ENCODE measurements around the gene NKX2-3. TPM values are rescaled to one million over a fixed set of nuclear protein-coding genes. Genes with fewer than 3 reads are reported as not detected.

NKX2-3 gene
- total RNA-seq, 1 donor from 2014 or later: not detected

DNA sequence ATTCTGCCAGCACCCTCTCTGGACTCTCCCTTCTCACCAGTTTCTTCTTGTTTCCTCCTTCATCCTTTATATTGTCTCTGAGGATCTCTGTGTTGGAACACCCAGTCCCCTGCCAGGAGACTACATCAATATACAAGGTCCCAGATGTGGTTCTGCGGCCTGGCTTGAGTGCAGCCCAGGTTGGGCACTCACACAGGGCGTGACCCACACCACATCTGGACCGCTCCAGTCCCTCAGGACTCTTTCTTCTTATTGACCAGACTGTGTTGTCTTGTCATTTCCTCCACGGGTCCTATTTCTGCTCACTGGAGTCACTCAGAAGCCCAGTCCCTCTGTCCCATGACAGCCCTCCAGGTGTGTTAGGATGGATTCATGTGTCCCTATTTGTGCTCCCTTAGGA is 26.0 kb downstream of the NKX2-3 start:
- Mint-ChIP-seq H3K4me1 (ENCODE audit: low read depth) (peaks cover 9% of the 10 kb centered on the region), H3K36me3 (ENCODE audit: low read depth) (no peaks in the 10 kb centered on the region), H3K27me3 (ENCODE audit: insufficient read depth) (peaks cover 22% of the 10 kb centered on the region), H3K9me3 (no peaks in the 10 kb centered on the region), H3K4me3 (no peak overlapping the region), H3K27ac (no peak overlapping the region)
- intact Hi-C loops (cut with micrococcal nuclease): no loop called here
- DNase-seq (ENCODE audit: low spot score): no peak

DNA sequence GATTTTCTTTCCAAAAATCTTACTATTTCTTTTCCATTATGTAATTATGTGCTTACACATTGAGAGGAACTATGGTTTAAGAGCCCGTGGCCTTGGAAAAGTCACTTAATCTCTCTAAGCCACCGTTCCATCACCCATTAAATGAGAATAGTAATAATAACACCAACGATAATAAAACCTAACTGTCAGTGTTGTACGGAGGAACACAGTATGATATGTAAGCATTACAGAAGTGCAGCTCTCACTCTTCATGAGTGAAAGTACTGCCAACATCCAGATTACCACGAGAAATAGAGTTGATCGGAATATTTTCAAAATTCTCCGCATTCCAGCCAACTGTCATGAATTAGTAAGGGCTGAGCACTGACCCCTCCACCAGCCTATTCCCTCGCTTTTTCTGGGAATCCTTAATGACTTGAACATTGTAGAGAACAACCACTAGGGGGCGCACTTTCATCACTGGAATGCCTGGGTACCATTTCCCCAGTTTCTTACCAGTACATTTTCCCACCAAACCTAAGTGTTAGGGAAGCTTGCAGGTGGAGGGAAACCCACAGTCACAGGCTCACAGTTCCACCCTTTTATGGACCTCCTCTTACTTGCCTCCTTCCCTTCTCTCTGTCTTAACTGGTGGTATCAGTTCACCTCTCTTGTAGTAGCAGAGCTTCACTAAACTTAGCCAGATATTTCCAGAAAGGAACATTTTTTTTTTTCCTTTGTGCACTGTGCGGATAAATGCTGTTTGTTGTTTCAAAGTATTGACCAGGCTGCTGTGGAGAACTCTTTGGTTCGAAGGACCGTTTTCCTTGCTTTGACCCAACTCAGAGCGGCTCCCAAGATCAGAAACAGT is 27.8 kb downstream of the NKX2-3 start:
- H3K4me3 Mint-ChIP-seq: no peak overlapping the region
- H3K27ac Mint-ChIP-seq: no peak overlapping the region
- no peaks in the 10 kb centered on the region for H3K36me3 Mint-ChIP-seq (ENCODE audit: low read depth)
- no peaks in the 10 kb centered on the region for H3K9me3 Mint-ChIP-seq
- DNase-seq (ENCODE audit: low spot score): peak; percentile 17
- intact Hi-C loops (cut with micrococcal nuclease): loop anchor here (1.0 kb wide), 2 partner anchors 52 to 151 kb away; no protein-coding TSS in a partner anchor
- peaks cover 9% of the 10 kb centered on the region for H3K4me1 Mint-ChIP-seq (ENCODE audit: low read depth)
- peaks cover 14% of the 10 kb centered on the region for H3K27me3 Mint-ChIP-seq (ENCODE audit: insufficient read depth)

- H3K27me3 Mint-ChIP-seq (ENCODE audit: insufficient read depth): peaks cover 21% of the 10 kb centered on the region
- H3K4me3 Mint-ChIP-seq: no peak overlapping the region
- H3K36me3 Mint-ChIP-seq (ENCODE audit: low read depth): no peaks in the 10 kb centered on the region
- no peak overlapping the region for H3K27ac Mint-ChIP-seq
- DNase-seq (ENCODE audit: low spot score): no peak
- intact Hi-C loops (cut with micrococcal nuclease): no loop called here
- H3K9me3 Mint-ChIP-seq: no peaks in the 10 kb centered on the region
- no peaks in the 10 kb centered on the region for H3K4me1 Mint-ChIP-seq (ENCODE audit: low read depth)
These were observed 29.9 kb downstream of the NKX2-3 start for GRCh38 chr10:99562631-99563030.

DNA sequence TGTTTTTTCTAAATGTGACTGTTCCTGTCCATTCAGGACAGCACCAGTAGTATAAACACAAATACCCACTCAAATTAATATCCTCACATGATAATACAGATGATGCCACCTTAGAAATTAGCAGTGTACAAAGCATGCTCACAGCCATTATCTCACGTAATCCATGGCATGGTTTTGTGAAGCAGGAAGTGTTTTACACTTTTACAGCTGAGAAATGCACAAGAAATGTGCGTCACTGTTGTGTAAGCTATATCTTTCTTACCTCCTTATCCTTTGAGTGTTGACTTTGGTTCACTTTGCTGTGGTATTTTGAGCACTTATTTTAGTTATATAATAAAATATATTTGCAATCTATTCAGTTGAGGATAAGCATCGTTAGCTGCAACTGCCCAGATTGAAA is 31.6 kb downstream of the NKX2-3 start:
- Mint-ChIP-seq H3K27me3 (ENCODE audit: insufficient read depth) (peaks cover 26% of the 10 kb centered on the region), H3K9me3 (no peaks in the 10 kb centered on the region), H3K4me1 (ENCODE audit: low read depth) (no peaks in the 10 kb centered on the region), H3K4me3 (no peak overlapping the region), H3K27ac (no peak overlapping the region), H3K36me3 (ENCODE audit: low read depth) (no peaks in the 10 kb centered on the region)
- DNase-seq (ENCODE audit: low spot score): no peak
- intact Hi-C loops (cut with micrococcal nuclease): no loop called here

DNA sequence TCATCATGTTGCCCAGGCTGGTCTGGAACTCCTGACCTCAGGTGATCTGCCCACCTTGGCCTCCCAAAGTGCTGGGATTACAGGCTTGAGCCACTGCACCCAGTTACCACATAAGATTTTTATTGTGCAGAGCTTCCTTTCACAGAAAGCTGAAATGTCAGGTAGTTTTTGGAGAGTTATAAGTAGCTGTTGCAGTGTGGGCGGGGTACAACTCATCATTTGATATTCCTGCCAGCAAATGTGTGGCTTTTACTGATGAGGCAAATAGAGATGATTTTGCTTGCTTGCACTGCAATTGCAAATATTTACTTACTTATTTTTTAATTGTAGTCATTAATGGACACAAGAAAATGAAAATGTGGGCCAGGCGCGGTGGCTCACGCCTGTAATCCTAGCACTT is 32.4 kb downstream of the NKX2-3 start:
- no peak overlapping the region for H3K27ac Mint-ChIP-seq
- no peaks in the 10 kb centered on the region for H3K4me1 Mint-ChIP-seq (ENCODE audit: low read depth)
- H3K4me3 Mint-ChIP-seq: no peak overlapping the region
- H3K9me3 Mint-ChIP-seq: no peaks in the 10 kb centered on the region
- no peaks in the 10 kb centered on the region for H3K36me3 Mint-ChIP-seq (ENCODE audit: low read depth)
- intact Hi-C loops (cut with micrococcal nuclease): no loop called here
- H3K27me3 Mint-ChIP-seq (ENCODE audit: insufficient read depth): peaks cover 28% of the 10 kb centered on the region
- DNase-seq (ENCODE audit: low spot score): no peak

DNA sequence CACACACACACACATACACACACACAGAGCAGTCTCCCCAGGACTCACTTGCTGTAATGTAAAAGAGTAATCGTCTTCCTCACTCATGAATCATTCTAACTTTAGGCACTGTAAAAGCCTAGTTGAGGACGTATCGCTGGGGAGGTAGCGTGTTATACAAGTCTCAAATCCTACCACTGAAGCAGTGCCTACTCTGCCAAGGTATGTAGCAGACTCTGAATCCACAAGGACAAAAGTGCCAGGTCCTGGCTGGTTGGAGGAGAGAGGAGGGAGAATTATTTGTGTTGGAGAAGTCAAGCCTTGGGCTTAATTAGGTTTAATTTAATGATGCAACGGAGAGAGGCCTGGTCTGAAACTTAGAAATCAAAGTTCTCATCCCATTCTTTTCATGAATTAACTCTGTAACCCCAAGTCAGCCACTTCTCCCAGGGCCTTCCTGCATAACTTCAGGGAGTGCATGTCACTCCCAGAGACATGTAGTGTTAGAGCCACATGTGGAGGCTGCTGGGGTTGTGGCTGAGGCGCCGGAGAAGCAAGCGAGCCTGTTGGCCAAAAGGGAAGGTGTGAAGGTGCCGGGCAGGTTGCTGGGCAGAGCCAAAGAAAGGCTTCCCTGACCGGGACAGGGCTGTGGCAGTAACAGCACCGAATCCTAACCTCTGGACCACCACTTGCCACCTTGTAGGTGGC is 36.7 kb downstream of the NKX2-3 start:
- Mint-ChIP-seq H3K36me3 (ENCODE audit: low read depth) (no peaks in the 10 kb centered on the region), H3K27ac (no peak overlapping the region), H3K4me1 (ENCODE audit: low read depth) (no peaks in the 10 kb centered on the region), H3K27me3 (ENCODE audit: insufficient read depth) (peaks cover 20% of the 10 kb centered on the region), H3K9me3 (no peaks in the 10 kb centered on the region), H3K4me3 (no peak overlapping the region)
- no peak for DNase-seq (ENCODE audit: low spot score)
- intact Hi-C loops (cut with micrococcal nuclease): no loop called here

DNA sequence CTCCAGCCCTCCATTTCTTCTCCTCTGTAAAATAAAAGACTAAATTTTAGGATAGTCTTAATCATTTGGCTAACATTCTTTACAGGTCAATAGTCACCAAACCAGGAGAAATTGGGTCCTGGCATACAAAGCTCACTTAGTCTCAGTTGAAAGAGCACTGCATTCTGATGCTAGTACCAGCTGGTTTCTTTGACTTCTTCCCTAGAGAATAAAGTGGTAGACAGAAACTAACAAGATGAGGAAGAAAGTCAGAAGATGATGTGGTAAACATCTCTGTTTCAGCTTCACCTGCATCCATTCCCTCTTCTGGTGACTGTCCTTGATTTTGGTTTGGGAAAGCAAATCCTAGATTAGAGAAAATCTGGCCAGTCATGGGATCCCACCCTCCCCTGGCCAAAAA is 37.2 kb downstream of the NKX2-3 start:
- no peaks in the 10 kb centered on the region for H3K36me3 Mint-ChIP-seq (ENCODE audit: low read depth)

GRCh38 chr10:99571816-99572215 is 39.1 kb downstream of the NKX2-3 start:
- intact Hi-C loops (cut with micrococcal nuclease): no loop called here
- Mint-ChIP-seq H3K36me3 (ENCODE audit: low read depth) (no peaks in the 10 kb centered on the region), H3K9me3 (no peaks in the 10 kb centered on the region), H3K27me3 (ENCODE audit: insufficient read depth) (peaks cover 14% of the 10 kb centered on the region), H3K4me3 (no peak overlapping the region), H3K4me1 (ENCODE audit: low read depth) (no peaks in the 10 kb centered on the region), H3K27ac (no peak overlapping the region)
- DNase-seq (ENCODE audit: low spot score): no peak

More for the DNA sequence above, 37.2 kb downstream of the NKX2-3 start:
- intact Hi-C loops (cut with micrococcal nuclease): no loop called here
- Mint-ChIP-seq H3K9me3 (no peaks in the 10 kb centered on the region), H3K4me3 (no peak overlapping the region), H3K27ac (no peak overlapping the region), H3K4me1 (ENCODE audit: low read depth) (no peaks in the 10 kb centered on the region), H3K27me3 (ENCODE audit: insufficient read depth) (peaks cover 22% of the 10 kb centered on the region)
- DNase-seq (ENCODE audit: low spot score): no peak

- no peak overlapping the region for H3K27ac Mint-ChIP-seq
- H3K27me3 Mint-ChIP-seq (ENCODE audit: insufficient read depth): peaks cover 13% of the 10 kb centered on the region
- H3K4me3 Mint-ChIP-seq: no peak overlapping the region
- intact Hi-C loops (cut with micrococcal nuclease): no loop called here
- no peak for DNase-seq (ENCODE audit: low spot score)
- H3K36me3 Mint-ChIP-seq (ENCODE audit: low read depth): no peaks in the 10 kb centered on the region
- H3K4me1 Mint-ChIP-seq (ENCODE audit: low read depth): no peaks in the 10 kb centered on the region
- H3K9me3 Mint-ChIP-seq: no peaks in the 10 kb centered on the region
These were observed 41.0 kb downstream of the NKX2-3 start for GRCh38 chr10:99573790-99574189.

DNA sequence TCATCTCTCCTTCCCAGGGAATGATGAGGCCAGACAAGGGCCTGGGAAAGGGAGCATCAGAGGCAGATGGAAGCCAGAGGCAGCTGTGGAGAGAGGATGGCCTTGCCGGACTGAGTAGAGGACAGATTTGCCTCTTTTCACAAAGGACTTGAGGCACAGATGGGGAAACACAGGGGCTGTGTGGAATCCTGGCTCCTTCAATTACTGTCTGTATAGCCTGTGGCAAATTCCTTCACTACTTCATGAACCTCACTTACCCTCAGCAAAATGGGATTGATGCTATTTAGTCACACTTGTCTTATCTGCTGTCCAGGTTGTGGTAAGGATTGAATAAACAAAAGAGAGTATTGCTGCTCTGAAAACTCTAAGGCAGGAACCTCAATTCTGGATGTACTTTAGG is 47.2 kb downstream of the NKX2-3 start:
- Mint-ChIP-seq H3K4me1 (ENCODE audit: low read depth) (no peaks in the 10 kb centered on the region), H3K36me3 (ENCODE audit: low read depth) (no peaks in the 10 kb centered on the region), H3K27ac (no peak overlapping the region), H3K27me3 (ENCODE audit: insufficient read depth) (peaks cover 14% of the 10 kb centered on the region), H3K9me3 (no peaks in the 10 kb centered on the region), H3K4me3 (no peak overlapping the region)
- intact Hi-C loops (cut with micrococcal nuclease): no loop called here
- no peak for DNase-seq (ENCODE audit: low spot score)

- intact Hi-C loops (cut with micrococcal nuclease): no loop called here
- Mint-ChIP-seq H3K27me3 (ENCODE audit: insufficient read depth) (peaks cover 22% of the 10 kb centered on the region), H3K4me3 (no peak overlapping the region), H3K36me3 (ENCODE audit: low read depth) (no peaks in the 10 kb centered on the region), H3K4me1 (ENCODE audit: low read depth) (no peaks in the 10 kb centered on the region), H3K27ac (no peak overlapping the region), H3K9me3 (no peaks in the 10 kb centered on the region)
- DNase-seq (ENCODE audit: low spot score): no peak
These were observed 49.6 kb downstream of the NKX2-3 start for GRCh38 chr10:99582255-99582770.

DNA sequence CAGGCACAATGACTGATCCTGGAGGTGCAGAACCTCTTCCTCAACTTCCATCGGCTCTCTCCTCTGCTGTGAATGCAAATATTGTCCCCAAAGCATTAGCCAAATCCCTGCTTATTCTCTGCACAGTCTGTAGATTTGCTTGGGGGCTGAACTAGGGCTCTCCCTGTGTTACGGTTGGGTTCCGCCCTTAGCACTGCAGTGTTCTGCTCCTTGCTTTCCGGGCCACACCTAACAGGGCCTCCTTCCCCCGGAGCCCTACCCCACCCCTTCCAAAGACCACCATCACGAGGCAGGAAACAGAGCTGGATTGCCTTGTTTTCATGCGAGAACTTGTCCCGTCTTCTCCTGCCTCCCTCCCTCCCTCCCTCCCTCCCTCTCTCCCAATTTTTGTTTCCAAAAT is 50.9 kb downstream of the NKX2-3 start:
- no peaks in the 10 kb centered on the region for H3K4me1 Mint-ChIP-seq (ENCODE audit: low read depth)
- no peaks in the 10 kb centered on the region for H3K9me3 Mint-ChIP-seq
- DNase-seq (ENCODE audit: low spot score): no peak
- intact Hi-C loops (cut with micrococcal nuclease): no loop called here
- H3K27me3 Mint-ChIP-seq (ENCODE audit: insufficient read depth): peaks cover 21% of the 10 kb centered on the region
- H3K36me3 Mint-ChIP-seq (ENCODE audit: low read depth): no peaks in the 10 kb centered on the region
- H3K4me3 Mint-ChIP-seq: no peak overlapping the region
- no peak overlapping the region for H3K27ac Mint-ChIP-seq

Data from activated T-helper 1 cell treated with anti-CD3 and anti-CD28 coated beads, Interleukin-12 subunit alpha, Interleukin-12 subunit beta, Interleukin-2, Interleukin-4 antibody, amounts not matched to agents 30 ng/mL and 10 ng/mL and 1 ng/mL, durations not matched to agents 14 hours and 24 hours and 36 hours (primary cell).